RWPE1 (cell line): ENCODE data around the gene SP8.
A peak's percentile ranks its signal among the peaks of the same experiment; 100 is the strongest.

Experiments
- CTCF ChIA-PET: fragments of 350-600 bp; sonication (Branson Sonifier 250); formaldehyde crosslinking; extraction: SDS; loops from one replicate; lab custom pipeline; 2021; lab: Yijun Ruan, JAX
- POLR2A ChIA-PET: fragments of 400-600 bp; formaldehyde crosslinking; extraction: SDS; loops from one replicate; lab custom pipeline; 2020; ENCODE audit warnings: antibody characterized with exemption; ENCODE audit not compliant: low non-redundant PET; lab: Yijun Ruan, JAX
- DNase-seq: peaks from one replicate; pipeline ENCODE4 v3.0.0; 2012; ENCODE audit warnings: low spot score
- H3K27ac ChIP-seq: fragments of 450-650 bp; 2 replicates; pipeline ENCODE4 v1.5.1; 2017
- CTCF ChIP-seq: fragments of 450-650 bp; conservative IDR thresholded peaks from 2 replicates; pipeline ENCODE4 v1.5.1; 2017; ENCODE audit warnings: low read depth, mild to moderate bottlenecking

The SP8 gene

DNA sequence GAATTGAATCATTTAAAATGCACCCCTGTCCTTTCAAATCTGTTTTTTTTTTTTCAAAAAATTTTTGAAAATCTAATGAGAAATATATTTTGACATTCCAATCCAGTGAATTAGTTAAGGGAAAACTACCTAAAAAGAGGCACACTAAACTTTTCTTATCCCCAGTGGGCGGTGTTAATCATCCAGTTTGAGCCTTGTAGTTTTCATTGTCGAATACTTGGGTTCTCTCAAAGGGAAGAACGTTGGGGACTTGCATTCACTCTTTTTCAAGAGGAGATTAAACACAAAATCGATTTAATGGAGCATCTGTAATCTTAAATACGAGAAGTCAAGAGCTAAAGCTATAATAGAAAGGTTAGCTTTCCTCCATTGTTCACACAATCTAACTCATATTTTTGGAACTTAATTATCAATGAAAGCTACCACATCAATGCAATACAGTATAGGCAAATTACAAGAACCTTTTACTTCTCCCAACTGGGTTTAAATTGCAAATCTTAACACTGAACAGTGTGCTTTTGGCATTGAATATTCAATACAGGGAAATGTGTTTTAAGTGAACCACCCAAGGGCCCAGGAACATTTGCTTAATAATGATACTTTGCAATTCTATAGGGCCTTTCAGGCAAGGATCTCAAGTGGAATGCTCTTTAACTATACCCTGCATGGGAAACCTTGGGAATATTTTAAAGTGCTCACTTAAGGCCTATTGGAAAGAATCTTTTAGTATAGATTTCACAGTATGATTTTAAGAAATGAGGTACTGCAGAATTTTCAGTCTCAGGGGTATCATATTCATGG is 13.1 kb upstream of the SP8 start:
- ChIA-PET CTCF (no interaction called here), POLR2A (no interaction called here)
- DNase-seq: no peak
- H3K27ac ChIP-seq: no peak overlapping the region
- no peak for TF ChIP-seq CTCF

DNA sequence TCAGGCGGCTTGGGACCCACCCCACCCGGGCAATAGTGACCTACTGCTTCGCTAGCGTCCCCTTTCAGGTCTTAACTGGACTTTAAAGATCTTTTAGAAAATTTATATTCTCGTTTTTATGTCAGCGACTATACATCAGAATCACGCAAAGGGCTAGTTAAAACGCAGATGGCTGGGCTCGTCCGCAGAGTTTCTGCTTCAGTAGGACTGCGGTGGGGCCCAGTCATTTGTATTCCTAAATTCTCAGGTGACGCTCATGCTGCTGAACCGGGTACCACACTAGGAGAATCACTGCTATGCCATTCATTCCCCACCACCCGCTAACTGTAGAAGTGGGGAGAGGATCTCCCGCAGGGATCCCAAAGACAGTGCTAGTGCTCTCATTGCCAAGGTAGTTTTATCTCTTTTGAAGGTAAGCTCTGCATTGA is 12.0 kb upstream of the SP8 start:
- H3K27ac ChIP-seq: no peak overlapping the region
- no peak for TF ChIP-seq CTCF
- ChIA-PET POLR2A (no interaction called here), CTCF (no interaction called here)
- no peak for DNase-seq

DNA sequence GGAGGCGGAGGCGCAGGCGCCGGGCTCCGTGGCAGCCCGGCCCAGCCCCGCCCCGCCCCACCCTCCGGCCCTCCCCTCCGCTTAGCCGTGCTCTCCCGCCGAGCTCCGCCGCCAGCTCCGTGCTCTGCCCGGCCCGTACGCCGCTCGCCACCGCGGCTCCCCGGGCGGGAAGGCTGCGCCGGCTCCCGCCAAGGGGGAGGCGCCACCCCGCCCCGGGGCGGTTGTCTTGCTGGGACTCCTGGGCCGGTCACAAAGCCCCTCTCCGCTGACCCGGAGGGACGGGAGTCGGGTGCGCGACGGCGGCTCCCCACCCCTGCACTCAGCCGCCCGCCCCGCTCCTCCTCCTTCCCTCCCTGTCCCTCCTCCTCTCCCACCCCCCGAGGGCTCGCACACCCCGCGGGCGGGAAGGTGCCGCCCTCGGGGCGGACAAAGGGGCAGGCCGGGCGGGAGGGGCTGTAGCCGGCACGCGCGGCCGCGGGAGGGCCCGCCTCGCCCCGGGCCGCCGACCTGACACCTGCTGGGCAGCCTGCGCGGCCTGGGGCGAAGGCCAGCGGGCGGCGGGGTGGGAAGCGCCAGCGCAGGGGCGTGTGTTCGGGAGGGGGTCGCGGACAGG is 11.5 kb upstream of the SP8 start:
- H3K27ac ChIP-seq: no peak overlapping the region
- ChIA-PET CTCF (no interaction called here), POLR2A (no interaction called here)
- no peak for TF ChIP-seq CTCF
- DNase-seq: peak; percentile 70

DNA sequence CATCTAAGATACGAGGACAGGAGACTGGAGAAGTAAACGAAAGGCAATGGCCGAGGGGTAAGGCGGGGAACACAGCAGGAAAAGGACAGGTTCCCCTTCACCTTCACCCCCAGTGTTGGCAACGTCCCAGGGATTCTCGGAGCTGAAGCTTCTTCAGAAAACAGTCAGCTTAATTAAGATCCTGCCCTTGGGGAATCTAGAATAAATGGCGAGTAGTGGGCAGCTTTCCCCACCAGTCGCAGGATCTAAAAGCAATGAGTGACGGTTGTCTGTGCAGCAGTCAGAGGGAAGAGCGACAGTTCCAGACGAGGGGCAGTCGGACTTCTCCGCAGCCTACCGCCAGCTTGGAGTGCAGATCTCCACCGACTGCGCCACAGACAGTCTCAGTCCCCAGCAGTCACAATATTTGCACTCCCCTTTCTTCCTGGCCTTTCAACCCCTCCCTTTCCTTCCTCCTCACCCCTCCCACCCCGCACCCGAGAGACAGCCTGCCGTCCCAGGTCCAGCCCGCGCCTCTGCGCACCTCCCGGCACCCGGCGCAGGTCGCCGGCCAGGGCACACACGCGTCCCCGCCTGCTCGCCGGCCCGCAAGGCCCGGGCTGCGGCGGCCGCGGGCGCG is 10.9 kb upstream of the SP8 start:
- no peak for TF ChIP-seq CTCF
- POLR2A ChIA-PET: interaction anchor here (0.7 kb wide), 1 partner anchor 281 kb away, joined by 3 read pairs; no protein-coding TSS in a partner anchor
- CTCF ChIA-PET: no interaction called here
- H3K27ac ChIP-seq: no peak overlapping the region
- DNase-seq: no peak

DNA sequence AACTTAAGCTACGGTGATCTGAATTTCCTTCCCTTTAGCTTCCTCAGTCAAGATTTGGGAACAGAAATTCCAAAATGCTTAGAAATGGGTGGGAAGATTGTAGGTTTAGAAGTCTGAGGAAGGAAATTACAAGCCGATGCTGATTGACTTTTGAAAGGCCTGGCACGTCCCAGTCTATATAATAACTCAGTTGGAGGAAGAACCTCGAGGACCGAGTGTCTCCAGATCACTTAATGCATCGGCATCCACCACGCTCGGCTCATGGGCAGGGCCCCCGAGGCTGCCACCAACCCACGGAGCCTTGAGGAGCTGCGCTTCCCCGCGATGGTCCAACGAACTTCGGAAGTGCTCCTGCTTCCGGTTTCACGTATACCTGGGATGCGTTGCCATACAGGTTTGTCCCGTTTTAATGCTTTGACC is 10.4 kb upstream of the SP8 start:
- no peak for DNase-seq
- ChIA-PET POLR2A (interaction anchor here (0.7 kb wide), 1 partner anchor 281 kb away, joined by 3 read pairs; no protein-coding TSS in a partner anchor), CTCF (interaction anchor here (0.6 kb wide), 2 partner anchors 1074 to 1175 kb away, joined by 3 read pairs; no protein-coding TSS in a partner anchor)
- no peak for TF ChIP-seq CTCF
- no peak overlapping the region for H3K27ac ChIP-seq

DNA sequence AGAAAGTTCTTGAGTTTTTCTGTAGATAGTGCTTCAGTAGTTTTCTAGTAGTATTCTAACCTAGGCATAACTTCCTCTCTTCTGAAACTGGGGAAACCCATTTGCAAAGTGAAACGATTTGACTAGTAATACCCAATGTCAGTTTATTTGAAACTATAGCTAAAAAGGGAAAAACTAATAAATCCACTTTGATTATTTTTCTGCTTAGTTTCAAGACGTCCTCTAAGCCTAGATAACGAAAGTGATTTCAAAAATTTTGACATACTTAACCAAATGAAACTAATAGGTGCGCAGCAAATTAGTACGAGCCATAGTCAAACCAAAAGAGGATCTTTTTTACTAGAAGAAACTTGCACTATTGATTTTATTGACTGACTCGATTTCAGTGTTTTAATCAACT is 9.8 kb upstream of the SP8 start:
- no peak for TF ChIP-seq CTCF

More for the DNA sequence above, 9.8 kb upstream of the SP8 start:
- POLR2A ChIA-PET: no interaction called here
- H3K27ac ChIP-seq: no peak overlapping the region
- CTCF ChIA-PET: interaction anchor here (0.6 kb wide), 3 partner anchors 518 to 1176 kb away, joined by 3 read pairs; no protein-coding TSS in a partner anchor
- DNase-seq: no peak
